Epidermal melanocyte (primary cell): ENCODE measurements around the gene HMBS.
"Not testable (repeated sequence)": the region's sequence is repeated elsewhere in the genome, so short reads cannot be mapped to it uniquely, and the experiment has no call there.

Source experiments
- DNase-seq: peaks from one replicate; pipeline ENCODE4 v3.0.0; 2011; ENCODE audit warnings: low spot score; ENCODE audit not compliant: insufficient read length

HMBS gene

GRCh38 chr11:119118227-119118626 is 33.5 kb downstream of the HMBS start:
- no peak for DNase-seq

DNA sequence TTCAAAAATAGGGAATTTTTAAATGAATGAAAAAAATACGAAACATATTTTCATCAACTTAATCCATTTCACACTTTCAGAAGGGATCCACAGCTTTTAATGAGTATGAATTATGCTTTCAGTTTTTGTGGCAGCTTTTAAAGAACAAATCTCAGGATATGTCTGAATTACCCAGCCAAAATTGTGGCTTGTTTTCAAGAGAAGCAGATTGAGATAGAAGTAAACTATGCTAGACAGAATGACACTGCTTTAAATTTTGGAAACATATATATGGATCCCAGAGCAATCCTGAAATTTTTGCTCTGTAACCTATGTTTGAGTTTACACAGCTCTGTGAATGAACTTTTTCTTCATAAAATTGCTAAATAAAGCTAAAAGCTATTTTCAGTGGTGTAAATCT is 34.3 kb downstream of the HMBS start:
- no peak for DNase-seq

- DNase-seq = no peak
Measured at GRCh38 chr11:119120639-119121007, 35.9 kb downstream of the HMBS start.

DNA sequence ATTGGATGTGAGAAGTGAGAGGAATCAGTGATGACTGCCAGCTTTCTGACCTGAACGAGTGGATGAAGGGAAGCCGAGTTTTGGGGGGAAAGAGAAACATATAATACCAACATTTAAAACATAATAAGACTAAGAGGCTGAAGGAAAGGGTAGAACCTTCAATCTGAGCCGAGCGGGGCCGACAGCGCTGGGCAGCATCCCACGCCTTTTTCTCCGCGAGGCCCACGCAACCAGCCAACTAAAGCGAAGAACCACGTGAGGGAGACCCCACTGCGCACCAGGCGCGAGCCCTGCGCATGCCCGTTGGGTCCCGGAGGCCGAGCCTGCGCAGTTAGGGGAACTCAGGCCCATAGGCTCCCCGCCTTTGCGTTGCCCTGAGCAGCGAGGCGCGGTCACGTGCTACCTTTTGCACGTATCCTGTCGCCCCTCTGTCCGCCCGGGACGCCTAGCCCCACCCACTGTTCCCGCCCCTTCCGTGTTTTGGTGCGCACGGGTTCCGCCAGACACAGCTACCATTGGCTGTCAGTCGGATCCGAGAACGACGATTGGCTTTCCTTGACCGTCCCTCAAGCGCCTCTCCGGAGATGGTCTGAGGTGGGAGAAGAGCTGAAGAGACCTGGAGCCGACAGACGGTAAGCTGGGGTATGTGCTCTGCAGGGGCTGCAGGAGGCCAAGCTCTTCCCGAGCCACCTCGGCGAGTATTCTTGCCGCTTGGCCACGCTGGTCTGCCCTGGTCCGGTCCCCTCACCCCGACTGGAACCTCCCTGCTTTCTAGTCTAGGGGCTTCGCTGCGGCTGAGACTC is 36.5 kb downstream of the HMBS start, which contains the start of gene HINFP:
Gene HINFP, plus strand, starts transcription at position 573 of the 803 bp plus-strand sequence. CDS start 5,365 bp downstream, outside the sequence.
- peak; percentile 99 for DNase-seq

GRCh38 chr11:119121811-119122124 is 37.1 kb downstream of the HMBS start:
- DNase-seq = no peak

DNA sequence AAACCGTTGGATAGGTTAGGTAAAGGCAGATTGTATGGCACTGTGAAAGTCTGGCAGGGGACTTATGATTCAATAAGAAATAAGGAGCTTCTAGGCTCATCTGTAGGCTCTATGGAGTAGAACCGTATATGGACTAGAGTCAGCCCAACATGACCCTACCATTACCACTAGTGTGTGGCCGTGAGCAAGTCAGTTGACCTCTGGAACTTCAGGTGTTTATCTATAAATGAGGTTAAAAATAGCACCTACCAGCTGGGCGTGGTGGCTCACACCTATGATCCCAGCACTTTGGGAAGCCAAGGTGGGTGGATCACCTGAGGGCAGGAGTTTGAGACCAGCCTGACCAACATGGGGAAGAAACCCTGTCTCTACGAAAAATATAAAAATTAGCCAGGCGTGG is 41.1 kb downstream of the HMBS start:
- no peak for DNase-seq

GRCh38 chr11:119126675-119127268 is 42.1 kb downstream of the HMBS start:
- DNase-seq = no peak

- no peak for DNase-seq
Measured at GRCh38 chr11:119130662-119131061, 46.0 kb downstream of the HMBS start.

- DNase-seq = no peak
Measured at GRCh38 chr11:119134389-119134978, 49.8 kb downstream of the HMBS start.

DNA sequence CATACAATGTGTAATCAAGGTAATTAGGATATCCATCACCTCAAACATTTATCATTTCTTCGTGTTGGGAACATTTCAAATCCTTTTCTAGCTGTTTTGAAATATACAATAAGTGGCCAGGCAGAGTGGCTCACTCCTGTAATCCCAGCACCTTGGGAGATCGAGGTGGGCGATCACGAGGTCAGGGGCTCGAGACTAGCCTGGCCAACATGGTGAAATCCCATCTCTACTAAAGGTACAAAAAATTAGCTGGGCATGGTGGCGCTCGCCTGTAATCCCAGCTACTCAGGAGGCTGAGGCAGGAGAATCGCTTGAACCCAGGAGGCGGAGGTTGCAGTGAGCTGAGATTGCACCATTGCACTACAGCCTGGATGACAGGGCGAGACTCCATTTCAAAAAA is 54.6 kb downstream of the HMBS start:
- not testable (repeated sequence) for DNase-seq
